Sigmoid colon (tissue), 7 donors: ENCODE measurements around the gene SDK2. TPM values are rescaled to one million over a fixed set of nuclear protein-coding genes. Genes with fewer than 3 reads are reported as not detected.

Experiments
- DNase-seq: peaks from one replicate; pipeline ENCODE4 v3.0.0-alpha.2; 2019
- H3K27ac ChIP-seq, 4 donors: fragments of 200-600 bp; sonication (generic); one replicate each; pipeline ENCODE4 v1.5.1; 2016 to 2019; ENCODE audit warnings: mild to moderate bottlenecking in 1 of 4
- H3K27me3 ChIP-seq, 3 donors: fragments of 200-600 bp; sonication (generic); one replicate each; pipeline ENCODE4 v1.5.1; 2019; ENCODE audit warnings: mild to moderate bottlenecking in 1 of 3
- H3K36me3 ChIP-seq, 4 donors: fragments of 200-600 bp; sonication (generic); one replicate each; pipeline ENCODE4 v1.5.1; 2016 to 2019
- H3K4me1 ChIP-seq, 4 donors: fragments of 200-600 bp; sonication (generic); one replicate each; pipeline ENCODE4 v1.5.1; 2017 to 2019
- H3K4me3 ChIP-seq, 4 donors: fragments of 200-600 bp; sonication (generic); one replicate each; pipeline ENCODE4 v1.5.1; 2017 to 2019; ENCODE audit warnings: mild to moderate bottlenecking in 2 of 4, moderate library complexity in 1 of 4
- H3K9me3 ChIP-seq, 4 donors: fragments of 200-600 bp in 3 of 4; sonication (generic) in 3 of 4; one replicate each; pipeline versions ENCODE4 v1.5.1 to v1.6.1; 2013 to 2019
- CTCF ChIP-seq, 4 experiments: fragments of 450-650 bp in 3 of 4; fragments of 200-600 bp in 1 of 4; IDR thresholded peaks; one replicate each; pipeline ENCODE4 v1.5.1; 2016 to 2019; ENCODE audit warnings: antibody characterized with exemption in 4 of 4, mild to moderate bottlenecking in 3 of 4, moderate library complexity in 2 of 4
- EP300 ChIP-seq, 4 donors: sonication (generic); formaldehyde crosslinking; IDR thresholded peaks; one replicate each; pipeline ENCODE4 v1.6.1; 2017; ENCODE audit warnings: antibody characterized with exemption in 4 of 4
- POLR2A ChIP-seq, 2 donors: fragments of 450-650 bp; IDR thresholded peaks; one replicate each; pipeline ENCODE4 v1.6.1; 2016; ENCODE audit warnings: antibody characterized with exemption in 2 of 2, mild to moderate bottlenecking in 2 of 2, moderate library complexity in 2 of 2
- POLR2AphosphoS5 ChIP-seq, 4 donors: sonication (generic); formaldehyde crosslinking; IDR thresholded peaks; one replicate each; pipeline ENCODE4 v1.6.1; 2017; ENCODE audit warnings: antibody characterized with exemption in 4 of 4
- WGBS, 2 donors: extraction: QIAGEN DNeasy Blood & Tissue Kit; methylation state at CpG; one replicate each; pipeline ENCODE4 v1.1.7; 2013; 5-methylcytosine and 5-hydroxymethylcytosine counted together
- intact Hi-C: fragments of 100-400 bp; cut with DNase I; formaldehyde crosslinking; loops from one replicate; pipeline ENCODE4 v1.15.1; 2023
- polyA plus RNA-seq, 3 donors: library from polyadenylated mRNA; stranded (reverse); fragments of 200-250 nt; gene quantifications; one replicate each; pipeline ENCODE4 v1.2.3, GENCODE V29; 2013
- total RNA-seq, 4 donors: library from RNA; depleted of rRNA; stranded (reverse); fragments of >200 nt; gene quantifications; one replicate each; pipeline ENCODE4 v1.1.0, GENCODE V29; 2016
- donor health status: healthy with polysubstance abuse.
- donor health status: Bipolar disorder and iron deficiency.
- donor health status: healthy.

Gene SDK2
- total and polyA plus RNA-seq, 7 donors, result under 0.01 to 1.9 (median 0.71) TPM

GRCh38 chr17:73595068-73595467, 49.2 kb downstream of the SDK2 start:
- no peaks in the 10 kb centered on the region for H3K36me3 ChIP-seq
- no peaks in the 10 kb centered on the region for H3K27me3 ChIP-seq
- H3K4me1 ChIP-seq, result no peaks in the 10 kb centered on the region
- DNase-seq, result no peak
- H3K9me3 ChIP-seq, result no peaks in the 10 kb centered on the region
- no peak overlapping the region for H3K27ac ChIP-seq
- intact Hi-C loops, result no loop called here
- H3K4me3 ChIP-seq, result no peak overlapping the region
- WGBS, 2 donors, result 86 to 89% methylated on average over 6 of the region's 6 CpGs
- TF ChIP-seq CTCF (IDR thresholded peaks at IDR 0.05) (no peak), POLR2A (IDR thresholded peaks at IDR 0.05) (no peak), EP300 (IDR thresholded peaks at IDR 0.05) (no peak), POLR2AphosphoS5 (IDR thresholded peaks at IDR 0.05) (no peak)

- H3K27ac ChIP-seq, result no peak overlapping the region
- H3K9me3 ChIP-seq, result no peaks in the 10 kb centered on the region
- intact Hi-C loops, result no loop called here
- H3K27me3 ChIP-seq, result no peaks in the 10 kb centered on the region
- TF ChIP-seq CTCF (IDR thresholded peaks at IDR 0.05) (no peak), POLR2A (IDR thresholded peaks at IDR 0.05) (no peak), POLR2AphosphoS5 (IDR thresholded peaks at IDR 0.05) (no peak), EP300 (IDR thresholded peaks at IDR 0.05) (no peak)
- no peaks in the 10 kb centered on the region for H3K4me1 ChIP-seq
- H3K36me3 ChIP-seq, result no peaks in the 10 kb centered on the region
- WGBS, 2 donors, result 85 to 89% methylated on average over 1 of the region's 1 CpG
- DNase-seq, result no peak
- H3K4me3 ChIP-seq, result no peak overlapping the region
These were observed 49.6 kb downstream of the SDK2 start for GRCh38 chr17:73594598-73594997.

DNA sequence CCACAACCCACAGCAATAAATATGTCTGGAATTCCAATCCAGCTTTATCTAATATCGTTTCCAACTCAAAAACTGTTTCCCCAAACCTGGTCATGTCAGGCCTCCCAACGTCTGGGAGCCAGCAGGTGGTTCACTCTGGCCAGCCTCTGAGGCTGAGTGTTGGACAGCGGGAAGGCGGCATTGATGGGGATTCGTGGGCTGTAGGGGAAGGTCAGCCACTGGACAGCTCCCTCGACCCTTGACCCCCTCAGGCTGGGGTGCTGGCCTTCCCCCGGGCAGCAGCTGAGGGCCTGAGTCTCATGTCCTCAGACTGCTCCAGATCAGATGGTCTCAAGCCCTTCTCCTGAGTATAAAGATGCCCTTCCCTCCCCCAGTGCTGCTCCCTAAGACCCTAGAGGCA, 50.2 kb downstream of the SDK2 start:
- Histone ChIP-seq H3K4me1 (no peaks in the 10 kb centered on the region), H3K36me3 (no peaks in the 10 kb centered on the region), H3K4me3 (no peak overlapping the region), H3K27ac (no peak overlapping the region), H3K9me3 (no peaks in the 10 kb centered on the region), H3K27me3 (no peaks in the 10 kb centered on the region)
- intact Hi-C loops, result no loop called here
- WGBS, 2 donors, result 75 to 80% methylated on average over 7 of the region's 7 CpGs
- TF ChIP-seq EP300 (IDR thresholded peaks at IDR 0.05) (no peak), POLR2A (IDR thresholded peaks at IDR 0.05) (no peak), POLR2AphosphoS5 (IDR thresholded peaks at IDR 0.05) (no peak), CTCF (IDR thresholded peaks at IDR 0.05) (no peak)
- DNase-seq, result no peak

DNA sequence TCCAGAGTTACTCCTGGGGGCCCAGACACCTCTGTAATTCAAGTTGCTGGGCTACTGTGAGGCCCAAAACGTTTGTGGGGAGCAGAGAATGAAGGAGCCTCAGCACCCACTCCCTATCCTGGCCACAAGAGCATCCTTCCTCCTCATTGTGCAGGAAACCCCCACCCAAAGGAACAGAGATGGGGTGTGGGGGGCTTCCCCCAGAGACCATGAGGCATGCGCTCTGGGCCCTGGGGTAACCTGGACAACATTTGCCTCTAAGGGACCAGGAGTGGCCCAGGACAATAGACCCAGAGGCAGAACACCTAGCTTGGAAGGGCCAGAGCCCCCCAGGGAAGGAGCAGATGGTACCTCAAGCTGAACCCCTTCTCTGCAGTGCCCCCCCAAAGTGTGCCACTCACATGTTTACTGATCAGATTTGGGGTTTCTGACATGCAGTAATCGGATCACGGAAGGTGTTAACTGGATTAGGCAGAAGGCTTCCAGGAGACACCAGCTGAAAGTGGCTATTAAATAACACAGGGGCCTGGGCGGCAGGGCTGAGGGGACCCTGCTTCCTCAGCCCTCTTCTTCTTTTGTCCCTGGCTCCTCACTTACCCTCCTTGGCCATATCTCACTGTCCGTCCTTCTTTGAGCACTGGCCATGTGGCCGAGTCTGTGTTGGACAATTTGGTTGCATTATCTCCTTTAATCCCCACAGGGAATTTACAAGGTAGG, 50.8 kb downstream of the SDK2 start:
- no peaks in the 10 kb centered on the region for H3K27me3 ChIP-seq
- TF ChIP-seq POLR2AphosphoS5 (IDR thresholded peaks at IDR 0.05) (no peak), POLR2A (IDR thresholded peaks at IDR 0.05) (no peak), EP300 (IDR thresholded peaks at IDR 0.05) (no peak), CTCF (IDR thresholded peaks at IDR 0.05) (no peak)
- no peak for DNase-seq
- intact Hi-C loops, result no loop called here
- no peaks in the 10 kb centered on the region for H3K9me3 ChIP-seq
- no peaks in the 10 kb centered on the region for H3K4me1 ChIP-seq
- no peak overlapping the region for H3K4me3 ChIP-seq
- H3K27ac ChIP-seq, result no peak overlapping the region
- no peaks in the 10 kb centered on the region for H3K36me3 ChIP-seq
- 74 to 83% methylated on average over 7 of the region's 7 CpGs for whole genome bisulfite sequencing, 2 donors

GRCh38 chr17:73592501-73592961, 51.7 kb downstream of the SDK2 start:
- Histone ChIP-seq H3K9me3 (no peaks in the 10 kb centered on the region), H3K27ac (no peak overlapping the region), H3K36me3 (no peaks in the 10 kb centered on the region), H3K4me3 (no peak overlapping the region), H3K4me1 (no peaks in the 10 kb centered on the region), H3K27me3 (no peaks in the 10 kb centered on the region)
- TF ChIP-seq POLR2AphosphoS5 (IDR thresholded peaks at IDR 0.05) (no peak), CTCF (IDR thresholded peaks at IDR 0.05) (no peak), EP300 (IDR thresholded peaks at IDR 0.05) (no peak), POLR2A (IDR thresholded peaks at IDR 0.05) (no peak)
- intact Hi-C loops, result no loop called here
- no peak for DNase-seq
- WGBS, 2 donors, result 60 to 83% methylated on average over 18 of the region's 18 CpGs
